Fibroblast of pulmonary artery (primary cell): Measurements from ENCODE around the gene DLX2.

Experiments
- DNase-seq: peaks from one replicate; pipeline ENCODE4 v3.0.0-alpha.2; 2010; ENCODE audit warnings: low read depth
- H3K4me3 ChIP-seq: replicated peaks from 2 replicates; pipeline ENCODE4 v1.5.1; 2011; ENCODE audit warnings: low read depth, mild to moderate bottlenecking, control low read depth, low read length, moderate library complexity
- CTCF ChIP-seq: IDR thresholded peaks from 2 replicates; pipeline ENCODE4 v1.5.1; 2011; ENCODE audit warnings: mild to moderate bottlenecking, control low read depth, low read length, inconsistent platforms; ENCODE audit errors: missing control alignments

DLX2 gene

GRCh38 chr2:172091761-172092566, 10.7 kb downstream of the DLX2 start:
- no peak for DNase-seq
- no peak for TF ChIP-seq CTCF
- H3K4me3 ChIP-seq: no peak overlapping the region

- DNase-seq: no peak
- no peak overlapping the region for H3K4me3 ChIP-seq
- no peak for TF ChIP-seq CTCF
Measured at GRCh38 chr2:172091000-172091641, 11.6 kb downstream of the DLX2 start.

DNA sequence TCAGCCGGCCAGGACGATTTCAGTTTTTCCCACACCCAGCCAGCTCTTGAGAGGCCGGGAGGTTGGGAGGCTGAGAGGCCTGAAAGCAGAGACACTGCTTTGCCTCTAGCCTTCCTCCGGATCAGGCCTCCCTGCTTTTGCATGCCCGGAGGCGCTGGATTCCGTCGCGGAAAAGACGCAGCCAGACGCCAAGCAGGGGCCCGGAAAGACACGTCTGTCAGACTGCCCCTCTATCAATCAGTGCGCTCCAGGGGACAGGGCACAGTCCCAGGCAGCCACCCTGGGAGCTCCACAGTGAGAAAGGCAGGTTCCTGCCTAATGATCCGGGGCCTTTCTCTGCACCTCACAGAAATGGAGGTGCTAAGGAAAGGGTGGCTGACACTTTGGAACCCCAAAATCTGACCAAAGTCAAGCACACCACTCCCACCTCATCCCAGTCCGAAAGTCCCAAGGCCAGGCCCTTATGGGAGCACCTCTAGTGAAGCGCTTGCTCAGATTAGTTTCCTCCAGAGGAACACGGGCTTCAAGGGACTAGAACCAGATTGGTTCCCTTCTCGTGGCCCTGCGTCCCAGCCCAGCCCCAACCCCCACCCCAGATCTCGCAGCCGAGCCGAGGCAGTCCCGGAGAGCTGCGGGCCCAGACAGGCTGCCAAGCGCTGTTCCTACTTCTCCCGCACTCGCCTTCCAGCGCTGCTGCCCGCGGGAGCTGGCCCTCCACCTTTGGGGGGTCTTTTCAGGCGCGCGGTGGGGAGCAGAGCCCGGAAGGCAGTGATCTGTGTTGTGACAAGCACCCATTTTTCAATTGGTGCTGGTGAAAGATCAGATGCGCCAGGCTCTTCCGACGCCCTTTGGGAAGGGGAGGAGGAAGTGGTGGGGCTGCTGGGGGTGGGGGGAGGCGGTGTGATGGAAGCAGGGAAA, 12.4 kb downstream of the DLX2 start:
- no peak for DNase-seq
- H3K4me3 ChIP-seq: no peak overlapping the region
- TF ChIP-seq CTCF: no peak

- H3K4me3 ChIP-seq: no peak overlapping the region
- no peak for DNase-seq
- TF ChIP-seq CTCF: no peak
Measured at GRCh38 chr2:172089633-172090032, 13.1 kb downstream of the DLX2 start.

GRCh38 chr2:172089005-172089504, 13.6 kb downstream of the DLX2 start:
- H3K4me3 ChIP-seq: no peak overlapping the region
- DNase-seq: no peak
- no peak for TF ChIP-seq CTCF

GRCh38 chr2:172088245-172089004, 14.3 kb downstream of the DLX2 start:
- DNase-seq: no peak
- no peak for TF ChIP-seq CTCF
- peak overlapping the region; percentile 12 for H3K4me3 ChIP-seq
